ENCODE data around the gene PAH.

The PAH gene

GRCh38 chr12:102814691-102815367 is 102.2 kb downstream of the PAH start:
- ATAC-seq, result no peak

- ATAC-seq, result no peak
Observed at GRCh38 chr12:102812344-102812743, 104.7 kb downstream of the PAH start.

DNA sequence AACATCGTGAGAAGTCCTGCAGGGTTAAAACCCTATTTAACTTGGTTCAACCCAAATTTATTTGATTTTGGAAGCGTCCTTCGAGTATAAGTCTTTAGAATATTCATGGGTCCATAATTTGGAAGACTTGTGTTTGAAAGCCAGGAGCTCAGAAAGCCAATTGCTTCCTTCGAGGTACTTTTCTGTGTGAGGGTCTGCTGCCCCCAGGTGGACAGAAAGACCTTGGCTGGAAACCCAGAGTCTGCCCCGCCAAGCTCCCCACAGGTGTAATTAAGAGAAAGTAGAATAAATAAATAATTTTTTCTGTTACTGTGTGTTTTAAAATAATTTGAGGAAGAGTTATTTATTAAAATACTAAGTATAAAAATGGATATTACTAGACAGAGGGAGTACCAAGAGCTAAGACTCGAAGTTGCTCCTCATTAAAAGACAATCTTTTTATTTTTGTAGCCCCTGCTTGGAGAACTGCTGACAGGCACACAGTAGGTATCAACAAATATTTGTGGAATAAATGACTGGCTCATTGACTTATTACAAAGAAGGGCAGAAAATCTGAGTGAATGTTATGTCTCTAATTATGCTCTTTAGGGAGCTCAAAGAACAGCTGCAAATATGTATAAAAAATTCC is 105.8 kb downstream of the PAH start:
- ATAC-seq, result no peak

GRCh38 chr12:102808412-102808811 is 108.6 kb downstream of the PAH start:
- ATAC-seq, result no peak

DNA sequence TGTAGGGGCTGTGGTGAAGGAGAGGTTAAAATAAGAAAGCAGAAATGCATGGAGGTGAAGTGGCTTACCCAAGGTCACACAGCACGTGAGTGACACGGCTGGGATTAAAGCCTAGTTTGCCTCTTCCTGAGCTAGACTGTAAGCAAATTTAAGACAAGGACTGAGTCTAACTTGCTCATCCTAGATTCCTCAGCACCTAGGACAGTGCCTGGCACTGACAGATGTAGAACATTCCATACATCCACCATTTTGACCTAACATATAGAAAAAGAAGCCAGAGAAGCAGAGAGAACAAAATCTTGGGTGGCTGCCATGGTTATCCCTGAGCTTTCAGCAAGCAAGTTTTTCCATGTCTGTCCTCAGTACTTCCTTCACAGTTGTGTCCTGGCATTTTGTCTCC is 110.5 kb downstream of the PAH start:
- no peak for ATAC-seq

- ATAC-seq, result no peak
Observed at GRCh38 chr12:102806110-102806509, 110.9 kb downstream of the PAH start.

- no peak for ATAC-seq
Observed at GRCh38 chr12:102800565-102800964, 116.5 kb downstream of the PAH start.

GRCh38 chr12:102799229-102799628 is 117.8 kb downstream of the PAH start:
- ATAC-seq, result no peak

DNA sequence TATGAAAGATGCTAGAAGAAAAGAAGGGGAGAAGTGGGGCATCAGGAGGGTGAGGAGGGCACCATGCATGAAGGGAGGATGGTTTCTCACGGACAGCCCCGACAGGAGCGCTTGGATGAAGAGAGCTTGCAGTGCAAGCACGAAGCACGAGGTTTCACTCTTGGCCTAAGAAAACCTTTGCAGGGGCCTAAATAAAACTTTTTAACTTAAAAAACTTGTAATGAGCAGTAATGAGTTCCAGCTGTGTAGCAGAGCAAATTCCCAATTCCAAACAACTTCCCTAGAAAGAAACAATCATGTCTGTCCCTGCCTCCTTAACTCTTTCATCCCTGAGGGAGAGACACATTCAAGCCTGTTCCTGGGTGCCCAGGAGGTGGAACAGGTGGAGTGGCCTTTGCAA is 119.5 kb downstream of the PAH start:
- ATAC-seq, result no peak

GRCh38 chr12:102793921-102794320 is 123.1 kb downstream of the PAH start:
- ATAC-seq, result no peak

Data from activated CD4-positive, CD25-positive, alpha-beta regulatory T cell treated with anti-CD3 and anti-CD28 coated beads, Interleukin-2, amount 50 U/mL, for 24 hours (primary cell).